ENCODE measurements around the gene TMEM184C. TPM values are rescaled to one million over a fixed set of nuclear protein-coding genes. Genes with fewer than 3 reads are reported as not detected.

Gene TMEM184C
- total RNA-seq, 1 donor from 2014 or later = 49.8 TPM

DNA sequence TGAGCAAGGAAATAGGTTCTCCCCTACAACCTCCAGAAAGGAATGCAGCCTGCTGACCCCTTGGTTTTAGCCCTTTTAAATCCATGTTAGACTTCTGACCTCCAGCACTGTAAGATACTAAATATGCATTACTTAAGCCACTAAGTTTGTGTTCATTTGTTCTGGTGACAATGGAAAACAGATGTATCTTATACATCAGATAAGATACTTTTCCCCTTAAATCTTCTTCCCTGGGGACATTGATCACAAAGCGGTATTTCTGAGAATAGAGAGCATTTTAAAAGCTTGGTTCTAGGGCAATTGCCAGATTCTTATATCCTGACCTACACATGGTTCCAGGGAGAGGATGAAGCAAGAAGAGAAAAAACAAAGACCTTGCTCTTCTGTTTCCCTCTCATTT lies 6.5 kb upstream of the TMEM184C start:
- DNase-seq (ENCODE audit: low spot score, unreplicated experiment) = no peak
- H3K27me3 Mint-ChIP-seq = no peaks in the 10 kb centered on the region
- no peak overlapping the region for H3K27ac Mint-ChIP-seq
- TF ChIP-seq, protein P1, sequence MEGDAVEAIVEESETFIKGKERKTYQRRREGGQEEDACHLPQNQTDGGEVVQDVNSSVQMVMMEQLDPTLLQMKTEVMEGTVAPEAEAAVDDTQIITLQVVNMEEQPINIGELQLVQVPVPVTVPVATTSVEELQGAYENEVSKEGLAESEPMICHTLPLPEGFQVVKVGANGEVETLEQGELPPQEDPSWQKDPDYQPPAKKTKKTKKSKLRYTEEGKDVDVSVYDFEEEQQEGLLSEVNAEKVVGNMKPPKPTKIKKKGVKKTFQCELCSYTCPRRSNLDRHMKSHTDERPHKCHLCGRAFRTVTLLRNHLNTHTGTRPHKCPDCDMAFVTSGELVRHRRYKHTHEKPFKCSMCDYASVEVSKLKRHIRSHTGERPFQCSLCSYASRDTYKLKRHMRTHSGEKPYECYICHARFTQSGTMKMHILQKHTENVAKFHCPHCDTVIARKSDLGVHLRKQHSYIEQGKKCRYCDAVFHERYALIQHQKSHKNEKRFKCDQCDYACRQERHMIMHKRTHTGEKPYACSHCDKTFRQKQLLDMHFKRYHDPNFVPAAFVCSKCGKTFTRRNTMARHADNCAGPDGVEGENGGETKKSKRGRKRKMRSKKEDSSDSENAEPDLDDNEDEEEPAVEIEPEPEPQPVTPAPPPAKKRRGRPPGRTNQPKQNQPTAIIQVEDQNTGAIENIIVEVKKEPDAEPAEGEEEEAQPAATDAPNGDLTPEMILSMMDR (IDR thresholded peaks at IDR 0.05; ENCODE audit: unreplicated experiment) = no peak
- no peaks in the 10 kb centered on the region for H3K9me3 Mint-ChIP-seq (ENCODE audit: low read depth)
- peaks cover 1% of the 10 kb centered on the region for H3K36me3 Mint-ChIP-seq (ENCODE audit: insufficient read depth)
- H3K4me3 Mint-ChIP-seq (ENCODE audit: low read depth) = no peak overlapping the region
- H3K4me1 Mint-ChIP-seq (ENCODE audit: low read depth) = no peaks in the 10 kb centered on the region

DNA sequence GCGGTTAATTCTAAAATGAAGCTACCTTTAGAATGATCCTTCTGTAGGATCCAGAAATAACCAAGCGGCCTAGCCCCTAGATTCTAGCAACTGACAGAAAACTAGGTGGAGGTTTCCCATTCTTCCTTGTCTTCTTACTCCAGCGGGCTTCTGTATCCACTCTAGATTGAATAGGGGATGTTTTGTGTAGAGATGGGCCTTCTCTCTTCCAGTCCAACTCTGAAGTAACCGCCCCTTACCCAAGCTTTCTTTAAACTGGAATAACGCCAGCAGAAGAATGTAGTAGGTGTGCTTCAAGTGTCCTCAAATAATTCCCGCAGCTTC lies 386 bp upstream of the TMEM184C start:
- Mint-ChIP-seq H3K4me1 (ENCODE audit: low read depth) (peaks cover 22% of the 10 kb centered on the region), H3K36me3 (ENCODE audit: insufficient read depth) (peaks cover 3% of the 10 kb centered on the region), H3K9me3 (ENCODE audit: low read depth) (no peaks in the 10 kb centered on the region), H3K4me3 (ENCODE audit: low read depth) (peak overlapping the region; percentile 93), H3K27me3 (no peaks in the 10 kb centered on the region), H3K27ac (peak overlapping the region; percentile 97)
- TF ChIP-seq, protein P1 (IDR thresholded peaks at IDR 0.05; ENCODE audit: unreplicated experiment) = no peak
- no peak for DNase-seq (ENCODE audit: low spot score, unreplicated experiment)

- peaks cover 24% of the 10 kb centered on the region for H3K4me1 Mint-ChIP-seq (ENCODE audit: low read depth)
- peaks cover 7% of the 10 kb centered on the region for H3K36me3 Mint-ChIP-seq (ENCODE audit: insufficient read depth)
- H3K27ac Mint-ChIP-seq = peak overlapping the region; percentile 97
These were observed 869 bp downstream of the TMEM184C start for GRCh38 chr4:147617841-147618691.

GRCh38 chr4:147620315-147620714 lies 3.1 kb downstream of the TMEM184C start:
- H3K9me3 Mint-ChIP-seq (ENCODE audit: low read depth) = no peaks in the 10 kb centered on the region
- H3K27ac Mint-ChIP-seq = no peak overlapping the region
- peak overlapping the region; percentile 5 for H3K4me3 Mint-ChIP-seq (ENCODE audit: low read depth)
- H3K4me1 Mint-ChIP-seq (ENCODE audit: low read depth) = peaks cover 24% of the 10 kb centered on the region
- DNase-seq (ENCODE audit: low spot score, unreplicated experiment) = no peak
- H3K27me3 Mint-ChIP-seq = no peaks in the 10 kb centered on the region
- TF ChIP-seq, protein P1 (IDR thresholded peaks at IDR 0.05; ENCODE audit: unreplicated experiment) = no peak
- H3K36me3 Mint-ChIP-seq (ENCODE audit: insufficient read depth) = peaks cover 10% of the 10 kb centered on the region

More at GRCh38 chr4:147617841-147618691, 869 bp downstream of the TMEM184C start:
- no peaks in the 10 kb centered on the region for H3K27me3 Mint-ChIP-seq
- no peak for DNase-seq (ENCODE audit: low spot score, unreplicated experiment)
- TF ChIP-seq, protein P1 (IDR thresholded peaks at IDR 0.05; ENCODE audit: unreplicated experiment) = no peak
- no peaks in the 10 kb centered on the region for H3K9me3 Mint-ChIP-seq (ENCODE audit: low read depth)
- H3K4me3 Mint-ChIP-seq (ENCODE audit: low read depth) = peak overlapping the region; percentile 93

GRCh38 chr4:147625733-147626132 lies 8.5 kb downstream of the TMEM184C start:
- H3K36me3 Mint-ChIP-seq (ENCODE audit: insufficient read depth) = peaks cover 22% of the 10 kb centered on the region

More at GRCh38 chr4:147625733-147626132, 8.5 kb downstream of the TMEM184C start:
- no peak overlapping the region for H3K4me3 Mint-ChIP-seq (ENCODE audit: low read depth)
- H3K27ac Mint-ChIP-seq = no peak overlapping the region
- DNase-seq (ENCODE audit: low spot score, unreplicated experiment) = no peak
- H3K4me1 Mint-ChIP-seq (ENCODE audit: low read depth) = peaks cover 5% of the 10 kb centered on the region
- no peaks in the 10 kb centered on the region for H3K9me3 Mint-ChIP-seq (ENCODE audit: low read depth)
- TF ChIP-seq, protein P1 (IDR thresholded peaks at IDR 0.05; ENCODE audit: unreplicated experiment) = no peak
- H3K27me3 Mint-ChIP-seq = no peaks in the 10 kb centered on the region
